ENCODE data around the gene TMEM89.

DNA sequence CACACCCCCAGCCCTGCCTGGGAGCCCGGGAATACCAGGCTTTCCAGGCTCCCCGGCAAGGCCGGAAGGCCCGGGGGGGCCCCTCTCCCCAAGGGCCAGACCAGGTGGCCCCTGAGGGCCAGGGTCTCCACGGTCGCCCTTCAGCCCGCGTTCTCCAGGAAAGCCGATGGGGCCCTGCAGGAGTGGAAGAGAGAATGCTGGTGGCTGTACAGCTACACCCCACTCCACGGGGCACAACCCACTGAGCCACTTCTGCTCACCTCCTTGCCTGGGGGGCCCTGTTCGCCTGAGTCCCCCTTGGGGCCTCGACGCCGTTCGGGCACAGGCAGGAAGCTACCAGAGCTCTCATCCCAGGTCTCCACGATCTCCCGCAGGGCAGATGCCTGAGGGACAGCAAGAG is 46.2 kb downstream of the TMEM89 start:
- TF ChIP-seq POLR2AphosphoS5 (IDR thresholded peaks at IDR 0.05; ENCODE audit: low read depth, low read length) (no peak), POLR2A (IDR thresholded peaks at IDR 0.05; ENCODE audit: low read depth, low read length) (no peak), TAF1 (IDR thresholded peaks at IDR 0.05; ENCODE audit: borderline replicate concordance, low read depth, low read length) (no peak)

Measured in GM12892 (cell line).